Measurements from ENCODE around the gene TRIM60.
"Not testable (repeated sequence)": the region's sequence is repeated elsewhere in the genome, so short reads cannot be mapped to it uniquely, and the experiment has no call there.

Gene TRIM60

GRCh38 chr4:165058666-165059065 lies 26.9 kb downstream of the TRIM60 start:
- TF ChIP-seq CTCF (IDR thresholded peaks at IDR 0.05; ENCODE audit: insufficient read depth, low read depth, low read length, missing control alignments), result no peak
- H3K4me3 ChIP-seq (ENCODE audit: low read depth, low read length), result no peak overlapping the region
- no peak for DNase-seq (ENCODE audit: low read depth)

- DNase-seq (ENCODE audit: low read depth), result no peak
- TF ChIP-seq CTCF (IDR thresholded peaks at IDR 0.05; ENCODE audit: insufficient read depth, low read depth, low read length, missing control alignments), result no peak
- no peak overlapping the region for H3K4me3 ChIP-seq (ENCODE audit: low read depth, low read length)
These were observed 27.6 kb downstream of the TRIM60 start for GRCh38 chr4:165059386-165059785.

- no peak for DNase-seq (ENCODE audit: low read depth)
- no peak for TF ChIP-seq CTCF (IDR thresholded peaks at IDR 0.05; ENCODE audit: insufficient read depth, low read depth, low read length, missing control alignments)
- no peak overlapping the region for H3K4me3 ChIP-seq (ENCODE audit: low read depth, low read length)
These were observed 29.1 kb downstream of the TRIM60 start for GRCh38 chr4:165060938-165061337.

GRCh38 chr4:165070560-165070959 lies 38.8 kb downstream of the TRIM60 start:
- H3K4me3 ChIP-seq (ENCODE audit: low read depth, low read length), result no peak overlapping the region
- DNase-seq (ENCODE audit: low read depth), result no peak
- no peak for TF ChIP-seq CTCF (IDR thresholded peaks at IDR 0.05; ENCODE audit: insufficient read depth, low read depth, low read length, missing control alignments)

GRCh38 chr4:165073346-165073745 lies 41.5 kb downstream of the TRIM60 start:
- DNase-seq (ENCODE audit: low read depth); H3K4me3 ChIP-seq (ENCODE audit: low read depth, low read length): not testable (repeated sequence)

DNA sequence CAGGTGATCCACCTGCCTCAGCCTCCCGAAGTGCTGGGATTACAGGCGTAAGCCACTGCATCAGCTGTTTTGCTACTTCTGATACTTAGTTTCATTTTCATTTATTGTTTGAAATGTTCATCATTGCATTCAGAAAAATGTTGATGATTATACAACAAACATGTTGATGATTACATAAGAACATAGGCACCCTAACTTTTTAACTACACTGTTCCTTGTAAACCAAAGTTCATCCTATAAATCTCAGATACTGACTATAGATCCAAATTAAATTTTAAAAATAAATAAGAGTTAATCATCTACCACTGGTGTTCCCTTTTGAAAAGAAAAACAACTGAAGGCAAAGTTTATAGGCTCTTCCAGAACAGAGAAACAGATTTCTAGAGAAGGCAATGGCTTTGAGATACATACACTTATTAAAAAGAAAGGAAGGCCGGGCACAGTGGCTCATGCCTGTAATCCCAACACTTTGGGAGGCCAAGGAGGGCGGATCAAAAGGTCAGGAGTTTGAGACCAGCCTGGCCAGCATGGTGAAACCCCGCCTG lies 45.3 kb downstream of the TRIM60 start:
- no peak overlapping the region for H3K4me3 ChIP-seq (ENCODE audit: low read depth, low read length)

DNA sequence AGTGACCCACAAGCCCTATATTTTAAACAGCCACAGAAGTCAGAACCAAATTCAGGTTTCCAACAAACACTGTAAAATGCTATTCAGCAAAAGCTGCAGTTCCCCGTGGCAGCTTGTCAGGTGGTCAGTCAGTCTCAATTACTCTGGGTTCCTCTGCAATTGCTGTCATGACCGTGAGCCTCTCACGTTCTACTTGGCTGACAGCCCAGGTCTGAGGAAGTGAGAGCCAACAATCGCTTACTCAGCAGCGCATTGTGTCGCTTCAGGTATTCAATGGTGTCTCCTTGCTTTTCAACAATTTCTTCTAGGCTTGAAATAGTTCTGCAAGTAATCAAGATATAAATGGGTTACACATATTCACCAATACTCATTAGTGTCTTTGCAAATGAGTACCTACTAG lies 47.7 kb downstream of the TRIM60 start:
- no peak for DNase-seq (ENCODE audit: low read depth)
- TF ChIP-seq CTCF (IDR thresholded peaks at IDR 0.05; ENCODE audit: insufficient read depth, low read depth, low read length, missing control alignments), result no peak
- no peak overlapping the region for H3K4me3 ChIP-seq (ENCODE audit: low read depth, low read length)

More for the DNA sequence above, 45.3 kb downstream of the TRIM60 start:
- DNase-seq (ENCODE audit: low read depth), result no peak
- TF ChIP-seq CTCF (IDR thresholded peaks at IDR 0.05; ENCODE audit: insufficient read depth, low read depth, low read length, missing control alignments), result no peak

DNA sequence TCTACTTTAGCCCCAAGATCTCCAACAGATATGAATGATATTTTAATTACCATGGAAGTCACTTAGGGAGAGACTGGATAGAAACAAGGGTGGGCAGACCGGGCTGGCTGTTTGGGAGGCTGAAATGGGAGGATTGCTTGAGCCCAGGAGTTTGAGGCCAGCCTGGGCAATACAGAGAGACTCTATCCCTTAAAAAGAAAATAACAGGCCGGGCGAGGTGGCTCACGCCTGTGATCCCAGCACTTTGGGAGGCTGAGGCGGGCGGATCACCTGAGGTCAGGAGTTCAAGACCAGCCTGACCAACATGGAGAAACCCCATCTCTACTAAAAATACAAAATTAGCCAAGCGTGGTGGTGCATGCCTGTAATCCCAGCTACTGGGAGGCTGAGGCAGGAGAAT lies 53.0 kb downstream of the TRIM60 start:
- not testable (repeated sequence) for DNase-seq (ENCODE audit: low read depth); H3K4me3 ChIP-seq (ENCODE audit: low read depth, low read length)
